Astrocyte (in vitro differentiated cells and primary cell): ENCODE results near the gene SETD4. TPM values are rescaled to one million over a fixed set of nuclear protein-coding genes. Genes with fewer than 3 reads are reported as not detected.
"Not testable (repeated sequence)": the region's sequence is repeated elsewhere in the genome, so short reads cannot be mapped to it uniquely, and the experiment has no call there.

ENCODE experiments used
- DNase-seq: peaks from one replicate; pipeline ENCODE4 v3.0.0-alpha.2; 2010; ENCODE audit warnings: low read depth
- FAIRE-seq: peaks from 2 replicates; lab custom pipeline; 2011; peaks lifted over from hg19 to GRCh38; lab: Jason Lieb, UNC
- H2AFZ ChIP-seq: 2 replicates; pipeline ENCODE4 v1.6.0; 2012; ENCODE audit warnings: low read depth, low read length, inconsistent platforms
- H3K27ac ChIP-seq: 2 replicates; pipeline ENCODE4 v1.5.1; 2011; ENCODE audit warnings: low read depth, low read length, inconsistent platforms
- H3K27me3 ChIP-seq: 2 replicates; pipeline ENCODE4 v1.6.0; 2011; ENCODE audit warnings: low read length, inconsistent platforms; ENCODE audit not compliant: insufficient read depth
- H3K36me3 ChIP-seq: 2 replicates; pipeline ENCODE4 v1.5.1; 2011; ENCODE audit warnings: low read length, inconsistent platforms; ENCODE audit not compliant: insufficient read depth
- H3K4me1 ChIP-seq: 2 replicates; pipeline ENCODE4 v1.5.1; 2011; ENCODE audit warnings: low read length, inconsistent platforms; ENCODE audit not compliant: insufficient read depth
- H3K4me2 ChIP-seq: 2 replicates; pipeline ENCODE4 v1.6.0; 2012; ENCODE audit warnings: low read length, inconsistent platforms
- H3K4me3 ChIP-seq: 2 replicates; pipeline ENCODE4 v1.5.1; 2011; ENCODE audit warnings: low read depth, mild to moderate bottlenecking, low read length, inconsistent platforms; ENCODE audit not compliant: insufficient read depth
- H3K79me2 ChIP-seq: 2 replicates; pipeline ENCODE4 v1.6.0; 2012; ENCODE audit warnings: mild to moderate bottlenecking, low read length, inconsistent platforms; ENCODE audit not compliant: insufficient read depth
- H3K9ac ChIP-seq: 2 replicates; pipeline ENCODE4 v1.6.0; 2012; ENCODE audit warnings: mild to moderate bottlenecking, low read length, inconsistent platforms
- H3K9me3 ChIP-seq: 2 replicates; pipeline ENCODE4 v1.5.1; 2012; ENCODE audit warnings: low read depth, mild to moderate bottlenecking, low read length, inconsistent platforms; ENCODE audit not compliant: insufficient read depth
- H4K20me1 ChIP-seq: 2 replicates; pipeline ENCODE4 v1.6.0; 2012; ENCODE audit warnings: low read length, inconsistent platforms; ENCODE audit not compliant: insufficient read depth
- H3K27ac Mint-ChIP-seq: one replicate; pipeline ENCODE4 v1.8.0; 2021; ENCODE audit warnings: mild to moderate bottlenecking, mixed read lengths; ENCODE audit not compliant: unreplicated experiment
- H3K27me3 Mint-ChIP-seq: one replicate; pipeline ENCODE4 v1.8.0; 2021; ENCODE audit warnings: low read depth, mixed read lengths; ENCODE audit not compliant: unreplicated experiment
- H3K36me3 Mint-ChIP-seq: one replicate; pipeline ENCODE4 v1.8.0; 2021; ENCODE audit warnings: low read depth, mixed read lengths; ENCODE audit not compliant: unreplicated experiment
- H3K4me1 Mint-ChIP-seq: one replicate; pipeline ENCODE4 v1.8.0; 2021; ENCODE audit warnings: low read depth, mixed read lengths; ENCODE audit not compliant: unreplicated experiment
- H3K4me3 Mint-ChIP-seq: one replicate; pipeline ENCODE4 v1.8.0; 2021; ENCODE audit warnings: mild to moderate bottlenecking, moderate library complexity, mixed read lengths; ENCODE audit not compliant: unreplicated experiment
- H3K9me3 Mint-ChIP-seq: one replicate; pipeline ENCODE4 v1.8.0; 2021; ENCODE audit warnings: mild to moderate bottlenecking, mixed read lengths; ENCODE audit not compliant: unreplicated experiment
- EZH2 ChIP-seq: IDR thresholded peaks from 2 replicates; pipeline ENCODE4 v1.6.1; 2012; ENCODE audit warnings: mild to moderate bottlenecking, low read length, inconsistent platforms; ENCODE audit not compliant: insufficient read depth
- total RNA-seq: library from RNA; stranded (reverse); gene quantifications from 2 replicates; pipeline ENCODE4 v1.2.1, GENCODE V29; 2021
- TF ChIP-seq, protein P1 (sequence below): IDR thresholded peaks from 2 replicates; pipeline ENCODE4 v1.5.1; 2011; ENCODE audit warnings: low read depth, mild to moderate bottlenecking, inconsistent platforms, low read length, moderate library complexity; ENCODE audit not compliant: insufficient read depth

The SETD4 gene
- total RNA-seq, 1 donor from 2014 or later: 14.8 TPM

DNA sequence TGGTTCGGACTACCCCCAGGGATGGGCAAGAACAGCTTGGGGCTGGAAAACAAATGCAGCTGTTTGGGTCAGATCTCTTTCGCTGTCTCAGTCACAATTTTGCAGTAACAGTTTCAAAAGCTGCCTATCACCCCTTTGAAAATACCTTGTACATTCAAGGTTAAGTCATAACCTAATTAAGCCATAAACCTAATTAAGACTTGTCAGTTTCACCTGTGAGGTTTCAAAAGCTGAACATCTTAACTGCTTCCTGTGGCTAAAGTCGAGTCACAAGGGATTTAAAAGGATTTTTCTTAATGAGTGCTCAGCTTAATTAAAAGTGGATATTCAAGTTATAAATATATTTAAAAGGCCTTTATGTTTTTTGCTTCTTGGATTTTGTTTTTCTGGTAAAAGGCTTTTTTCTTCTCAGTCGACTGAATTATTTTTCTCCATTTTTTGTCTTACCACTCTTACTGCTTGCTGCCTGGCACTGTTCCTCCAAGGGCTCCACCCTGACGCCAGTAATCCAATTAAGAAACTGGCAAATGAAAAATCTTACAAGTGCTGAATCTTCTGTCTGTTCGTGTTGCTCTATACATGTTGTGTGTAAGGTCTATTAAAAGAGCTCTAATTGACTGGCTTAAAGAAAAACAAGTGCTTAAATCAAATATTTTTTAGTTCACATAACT lies 40.8 kb upstream of the SETD4 start:
- Histone ChIP-seq H3K9me3 (no peaks in the 10 kb centered on the region), H3K27me3 (no peaks in the 10 kb centered on the region), H2AFZ (no peak overlapping the region), H3K4me2 (no peak overlapping the region), H4K20me1 (no peaks in the 10 kb centered on the region), H3K9ac (no peak overlapping the region), H3K4me3 (no peak overlapping the region), H3K4me1 (peaks cover 9% of the 10 kb centered on the region), H3K27ac (no peak overlapping the region), H3K79me2 (no peaks in the 10 kb centered on the region), H3K36me3 (no peaks in the 10 kb centered on the region)
- TF ChIP-seq EZH2: no peak
- TF ChIP-seq, protein P1, sequence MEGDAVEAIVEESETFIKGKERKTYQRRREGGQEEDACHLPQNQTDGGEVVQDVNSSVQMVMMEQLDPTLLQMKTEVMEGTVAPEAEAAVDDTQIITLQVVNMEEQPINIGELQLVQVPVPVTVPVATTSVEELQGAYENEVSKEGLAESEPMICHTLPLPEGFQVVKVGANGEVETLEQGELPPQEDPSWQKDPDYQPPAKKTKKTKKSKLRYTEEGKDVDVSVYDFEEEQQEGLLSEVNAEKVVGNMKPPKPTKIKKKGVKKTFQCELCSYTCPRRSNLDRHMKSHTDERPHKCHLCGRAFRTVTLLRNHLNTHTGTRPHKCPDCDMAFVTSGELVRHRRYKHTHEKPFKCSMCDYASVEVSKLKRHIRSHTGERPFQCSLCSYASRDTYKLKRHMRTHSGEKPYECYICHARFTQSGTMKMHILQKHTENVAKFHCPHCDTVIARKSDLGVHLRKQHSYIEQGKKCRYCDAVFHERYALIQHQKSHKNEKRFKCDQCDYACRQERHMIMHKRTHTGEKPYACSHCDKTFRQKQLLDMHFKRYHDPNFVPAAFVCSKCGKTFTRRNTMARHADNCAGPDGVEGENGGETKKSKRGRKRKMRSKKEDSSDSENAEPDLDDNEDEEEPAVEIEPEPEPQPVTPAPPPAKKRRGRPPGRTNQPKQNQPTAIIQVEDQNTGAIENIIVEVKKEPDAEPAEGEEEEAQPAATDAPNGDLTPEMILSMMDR: no peak
- H3K36me3 Mint-ChIP-seq: no peaks in the 10 kb centered on the region
- DNase-seq (no peak), FAIRE-seq (no peak)
- H3K27me3 Mint-ChIP-seq: peaks cover 33% of the 10 kb centered on the region
- peaks cover 1% of the 10 kb centered on the region for H3K9me3 Mint-ChIP-seq
- no peak overlapping the region for H3K4me3 Mint-ChIP-seq
- peaks cover 13% of the 10 kb centered on the region for H3K4me1 Mint-ChIP-seq
- H3K27ac Mint-ChIP-seq: no peak overlapping the region

DNA sequence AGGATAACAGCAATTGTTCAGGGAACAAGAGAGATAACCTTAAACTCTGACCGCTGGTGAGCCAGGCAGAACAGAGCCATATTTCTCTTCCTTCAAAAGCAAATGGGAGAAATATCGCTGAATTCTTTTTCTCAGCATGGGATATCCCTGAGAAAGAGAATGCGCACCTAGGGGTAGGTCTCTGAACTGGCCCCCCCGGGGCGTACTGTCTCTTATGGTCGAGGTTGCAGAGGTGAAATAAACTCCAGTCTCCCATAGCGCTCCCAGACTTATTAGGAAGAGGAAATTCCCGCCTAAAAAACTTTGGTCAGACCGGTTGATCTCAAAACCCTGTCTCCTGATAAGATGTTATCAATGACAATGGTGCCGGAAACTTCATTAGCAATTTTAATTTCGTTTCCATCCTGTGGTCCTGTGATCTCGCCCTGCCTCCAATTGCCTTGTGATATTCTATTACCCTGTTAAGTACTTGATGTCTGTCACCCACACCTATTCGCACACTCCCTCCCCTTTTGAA lies 39.4 kb upstream of the SETD4 start:
- H3K4me2 ChIP-seq, H3K9me3 Mint-ChIP-seq, H3K36me3 Mint-ChIP-seq, H3K4me3 Mint-ChIP-seq, H4K20me1 ChIP-seq, FAIRE-seq, H3K27me3 ChIP-seq, H3K9ac ChIP-seq, H3K4me3 ChIP-seq, H2AFZ ChIP-seq, H3K36me3 ChIP-seq, H3K4me1 ChIP-seq, H3K27ac ChIP-seq, H3K27ac Mint-ChIP-seq, H3K79me2 ChIP-seq, DNase-seq, H3K9me3 ChIP-seq: not testable (repeated sequence)
- peaks cover 13% of the 10 kb centered on the region for H3K4me1 Mint-ChIP-seq
- peaks cover 22% of the 10 kb centered on the region for H3K27me3 Mint-ChIP-seq

DNA sequence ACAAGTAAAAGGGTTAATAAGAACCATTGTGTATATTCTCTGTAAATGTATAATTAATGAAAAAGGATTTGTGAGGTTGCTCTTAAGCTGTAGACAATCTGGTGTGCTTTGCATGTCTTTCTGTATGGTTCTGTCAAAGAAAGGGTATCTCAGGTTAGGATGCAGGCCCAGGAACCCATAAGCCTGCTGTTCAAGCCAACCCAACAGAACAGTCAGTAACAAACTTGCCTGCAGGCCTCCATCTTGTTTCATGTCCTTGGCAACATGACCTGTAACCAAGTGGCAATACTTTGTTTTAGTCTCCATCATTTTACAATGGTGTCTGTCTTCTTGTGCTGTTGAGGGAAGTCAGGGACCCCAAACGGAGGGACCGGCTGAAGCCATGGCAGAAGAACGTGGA lies 38.7 kb upstream of the SETD4 start:
- TF ChIP-seq, protein P1: no peak
- no peak for TF ChIP-seq EZH2
- H3K4me2 ChIP-seq: no peak overlapping the region
- no peaks in the 10 kb centered on the region for H3K36me3 ChIP-seq
- H3K4me3 ChIP-seq: no peak overlapping the region
- H4K20me1 ChIP-seq: no peaks in the 10 kb centered on the region
- no peaks in the 10 kb centered on the region for H3K79me2 ChIP-seq
- no peaks in the 10 kb centered on the region for H3K27me3 ChIP-seq
- H3K4me1 Mint-ChIP-seq: peaks cover 13% of the 10 kb centered on the region
- no peak overlapping the region for H3K27ac ChIP-seq
- no peak overlapping the region for H3K4me3 Mint-ChIP-seq
- FAIRE-seq (no peak), DNase-seq (no peak)
- peaks cover 2% of the 10 kb centered on the region for H3K9me3 Mint-ChIP-seq
- no peak overlapping the region for H3K9ac ChIP-seq
- H3K36me3 Mint-ChIP-seq: no peaks in the 10 kb centered on the region
- H3K4me1 ChIP-seq: peaks cover 9% of the 10 kb centered on the region
- no peak overlapping the region for H2AFZ ChIP-seq
- H3K27ac Mint-ChIP-seq: no peak overlapping the region
- H3K9me3 ChIP-seq: no peaks in the 10 kb centered on the region
- H3K27me3 Mint-ChIP-seq: peaks cover 19% of the 10 kb centered on the region
